GM19395 (cell line): ENCODE results near the gene CAMKMT.
"Not testable (repeated sequence)": the region's sequence is repeated elsewhere in the genome, so short reads cannot be mapped to it uniquely, and the experiment has no call there.

Experiments
- ATAC-seq: cut with Tn5 transposase; IDR thresholded peaks from one replicate; pipeline ENCODE4 v1.9.1; 2021; ENCODE audit warnings: mild to moderate bottlenecking, moderate library complexity; ENCODE audit not compliant: unreplicated experiment

The CAMKMT gene

GRCh38 chr2:44579837-44580230, 218.1 kb downstream of the CAMKMT start:
- no peak for ATAC-seq

DNA sequence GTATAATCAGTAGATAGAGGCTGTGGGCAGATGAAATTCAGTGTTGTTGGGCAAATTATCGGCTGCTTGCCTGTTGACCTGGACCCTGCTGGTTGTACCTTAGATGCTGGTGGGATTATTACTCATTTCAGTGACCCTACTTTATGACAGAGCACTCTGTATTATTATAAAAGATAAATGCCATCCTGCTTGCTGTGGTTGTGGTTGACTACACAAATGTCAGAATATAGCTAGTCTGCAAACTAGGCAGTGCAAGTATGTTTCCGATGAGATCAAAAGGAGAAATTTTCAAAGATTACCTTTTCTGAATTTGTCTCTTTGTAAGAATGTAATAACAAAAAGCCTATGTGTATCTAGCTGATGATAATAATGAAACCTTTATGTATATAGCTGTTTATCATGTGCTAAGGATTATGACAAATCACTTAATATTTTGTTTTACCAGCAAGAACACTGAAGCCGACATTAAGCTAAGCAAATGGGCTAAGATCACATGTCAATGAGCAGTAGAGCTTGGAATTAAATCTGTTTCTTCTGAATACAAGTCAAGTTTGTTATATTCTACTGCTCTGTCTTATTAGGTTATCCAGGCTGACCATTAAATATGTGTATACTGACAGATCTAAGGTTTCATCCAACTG, 219.2 kb downstream of the CAMKMT start:
- no peak for ATAC-seq

DNA sequence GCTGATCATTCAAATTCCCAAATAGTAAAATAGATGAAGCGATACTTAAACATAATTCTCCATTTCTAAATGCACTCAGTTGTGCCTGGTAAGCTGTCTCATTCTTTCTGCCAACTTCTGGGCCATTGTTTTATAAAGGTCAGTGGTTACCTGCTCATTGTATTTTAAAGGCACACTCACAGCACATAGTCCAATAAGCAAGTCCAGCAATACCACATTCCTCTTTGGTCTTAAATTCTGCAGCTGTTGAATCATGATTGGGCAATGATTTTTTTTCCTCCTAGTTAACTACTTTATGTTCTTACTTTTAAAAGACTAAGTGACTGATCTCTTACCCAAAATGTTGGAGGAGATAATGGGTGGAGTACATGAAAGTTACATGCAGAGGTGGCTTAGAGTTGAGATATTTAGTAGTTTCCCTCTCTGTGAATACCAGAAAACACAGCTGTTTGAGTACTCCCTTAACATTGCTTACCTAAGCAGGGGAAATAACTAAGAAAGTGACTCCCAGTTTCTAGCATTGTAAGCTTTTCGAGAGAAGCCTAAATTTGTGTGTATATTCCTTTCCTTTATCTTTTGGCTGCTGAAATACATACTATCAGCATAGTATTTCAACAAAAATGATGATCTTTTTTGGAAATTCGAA, 220.7 kb downstream of the CAMKMT start:
- no peak for ATAC-seq

GRCh38 chr2:44595615-44596014, 233.9 kb downstream of the CAMKMT start:
- ATAC-seq = not testable (repeated sequence)

DNA sequence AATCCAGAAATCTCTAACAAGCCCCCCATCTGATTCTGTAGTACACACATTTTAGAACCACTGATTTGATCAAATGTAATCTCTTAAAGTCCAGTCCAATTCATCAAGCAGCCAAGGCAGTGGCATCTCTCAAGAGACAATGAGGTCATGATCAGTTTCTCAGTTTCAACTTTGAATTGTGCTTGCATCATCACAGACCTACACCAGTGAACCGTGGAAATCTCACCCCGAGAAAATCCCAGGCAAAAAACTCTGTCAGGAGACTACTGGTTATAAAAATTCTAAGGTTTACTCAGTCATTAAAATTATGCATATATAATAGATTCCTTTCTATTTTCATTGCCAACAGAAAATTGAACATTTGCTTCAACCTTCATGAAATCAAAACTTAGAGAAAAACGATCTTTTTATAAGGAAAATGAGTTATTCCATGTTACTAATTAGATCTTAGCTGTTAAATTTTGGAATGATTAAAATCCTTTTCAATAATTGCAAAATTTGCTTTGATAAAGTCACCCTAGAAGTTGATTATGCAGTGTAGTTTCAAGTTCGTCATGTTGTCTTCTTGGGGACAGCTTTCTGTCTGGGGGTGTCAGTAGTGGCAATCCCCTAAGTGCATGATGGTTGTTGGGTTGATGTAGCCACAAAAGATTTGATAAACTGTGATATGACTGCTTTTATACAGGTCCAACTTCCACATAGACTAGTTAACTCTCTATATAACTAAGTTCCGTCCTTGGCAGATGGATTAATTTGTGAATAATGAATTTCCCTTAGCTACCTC, 235.0 kb downstream of the CAMKMT start:
- ATAC-seq = no peak

DNA sequence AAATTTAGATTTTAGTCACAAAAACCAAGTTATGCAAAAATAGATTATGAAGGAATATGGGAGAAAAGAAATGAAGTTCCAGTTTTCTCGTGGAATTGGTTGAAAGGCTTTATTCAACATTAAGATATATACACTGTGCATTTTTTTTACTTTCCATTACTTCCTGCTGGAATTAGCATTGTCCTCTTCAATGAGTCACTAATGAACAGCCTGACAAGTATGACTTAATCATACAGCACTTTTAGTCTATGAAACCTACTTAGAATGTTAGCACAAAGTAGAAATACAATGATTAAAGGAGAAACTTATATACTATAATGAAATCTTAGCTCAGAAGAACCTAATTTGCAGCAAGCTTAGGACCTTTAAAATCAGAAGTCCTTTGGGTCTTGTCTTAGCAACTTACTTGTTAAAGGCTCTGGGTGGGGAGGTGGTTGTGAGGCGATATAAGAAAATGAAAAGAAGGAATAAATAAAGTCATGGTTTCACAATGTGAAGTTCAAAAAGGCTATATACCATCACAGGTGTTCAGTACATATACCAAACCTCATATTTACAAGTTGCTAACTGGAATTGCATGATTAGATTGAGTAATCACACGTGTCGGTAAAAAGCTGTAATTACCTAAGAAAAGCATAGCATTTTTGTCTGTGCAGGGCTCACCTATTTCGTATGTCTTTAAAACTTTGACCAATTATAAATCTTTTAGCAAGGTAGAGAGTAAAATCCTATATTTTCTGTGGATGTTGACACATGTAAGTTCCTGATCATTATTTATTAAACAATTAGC, 236.8 kb downstream of the CAMKMT start:
- no peak for ATAC-seq

GRCh38 chr2:44599130-44599529, 237.4 kb downstream of the CAMKMT start:
- no peak for ATAC-seq

DNA sequence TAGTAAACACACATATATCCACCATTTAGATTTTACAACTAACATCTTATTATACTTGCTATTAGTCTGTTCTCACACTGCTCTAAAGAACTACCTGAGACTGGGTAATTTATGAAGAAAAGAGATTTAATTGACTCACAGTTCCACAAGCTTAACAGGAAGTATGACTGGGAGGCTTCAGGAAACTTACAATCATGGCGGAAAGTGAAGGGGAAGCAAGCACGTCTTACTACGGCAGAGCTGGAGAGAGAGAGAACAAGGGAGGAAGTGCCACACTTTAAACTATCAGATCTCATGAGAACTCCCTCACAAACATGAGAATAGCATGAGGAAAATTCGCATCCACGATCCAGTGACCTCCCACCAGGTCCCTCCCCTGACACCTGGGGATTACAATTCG, 240.7 kb downstream of the CAMKMT start:
- no peak for ATAC-seq

- no peak for ATAC-seq
Observed at GRCh38 chr2:44605511-44605910, 243.8 kb downstream of the CAMKMT start.

DNA sequence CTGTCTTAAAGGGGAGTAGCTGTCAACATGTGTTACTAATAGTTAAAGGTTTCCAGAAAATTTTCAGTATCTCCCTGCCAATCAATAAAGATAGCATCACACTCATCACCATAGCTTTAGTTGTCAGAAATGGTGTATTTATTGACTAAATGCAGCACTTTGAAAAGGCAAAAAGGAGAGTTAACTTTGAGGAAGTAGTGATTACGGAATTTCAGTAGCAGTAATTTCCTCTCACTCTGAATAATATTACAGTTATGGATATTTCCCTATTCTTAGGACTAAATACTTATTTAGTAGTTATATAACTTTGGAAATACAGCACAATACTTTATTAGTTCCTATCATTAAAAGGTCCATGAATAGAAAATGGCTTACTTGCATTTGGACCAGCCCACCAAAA, 250.5 kb downstream of the CAMKMT start:
- ATAC-seq = no peak

DNA sequence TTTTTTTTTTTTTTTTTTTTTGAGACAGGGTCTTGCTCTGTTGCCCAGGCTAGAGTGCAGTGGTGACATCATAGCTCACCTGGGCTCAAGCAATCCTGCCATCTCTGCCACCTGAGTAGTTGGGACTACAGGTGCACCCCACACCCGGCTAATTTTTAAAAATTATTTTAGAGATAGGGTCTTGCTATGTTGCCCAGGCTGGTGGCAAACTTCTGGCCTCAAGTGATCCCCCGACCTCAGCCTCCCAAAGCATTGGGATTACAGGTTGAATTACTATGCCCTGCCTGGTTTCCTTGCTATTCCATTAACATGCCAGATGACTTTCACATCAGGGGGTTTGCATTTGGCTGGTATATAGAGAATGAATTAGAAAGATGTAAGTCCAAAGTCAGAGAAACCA, 253.2 kb downstream of the CAMKMT start:
- no peak for ATAC-seq

GRCh38 chr2:44615950-44616518, 254.3 kb downstream of the CAMKMT start:
- ATAC-seq = no peak

DNA sequence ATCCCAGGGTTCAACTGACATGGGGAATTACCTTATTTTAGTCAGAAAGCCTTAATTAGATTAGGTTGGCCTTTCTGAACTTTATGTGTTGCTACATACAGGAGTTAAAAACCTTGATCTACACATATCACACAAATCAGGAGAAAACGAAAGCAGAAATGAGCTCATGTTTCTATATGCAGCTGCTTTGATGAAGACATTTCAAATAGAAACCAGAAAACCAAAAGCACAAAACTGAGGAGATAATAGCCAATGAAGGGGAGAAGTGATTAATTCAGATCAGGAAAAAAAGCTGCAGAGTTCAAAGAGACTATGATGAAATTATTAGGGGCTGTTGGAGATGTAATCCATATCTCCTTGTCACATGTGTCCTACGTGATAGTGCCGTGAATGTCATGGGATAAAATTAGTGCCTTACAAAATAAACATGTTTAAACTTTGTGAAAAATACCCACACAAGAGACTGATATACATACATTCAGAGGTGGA, 255.0 kb downstream of the CAMKMT start:
- peak; percentile 81 for ATAC-seq

DNA sequence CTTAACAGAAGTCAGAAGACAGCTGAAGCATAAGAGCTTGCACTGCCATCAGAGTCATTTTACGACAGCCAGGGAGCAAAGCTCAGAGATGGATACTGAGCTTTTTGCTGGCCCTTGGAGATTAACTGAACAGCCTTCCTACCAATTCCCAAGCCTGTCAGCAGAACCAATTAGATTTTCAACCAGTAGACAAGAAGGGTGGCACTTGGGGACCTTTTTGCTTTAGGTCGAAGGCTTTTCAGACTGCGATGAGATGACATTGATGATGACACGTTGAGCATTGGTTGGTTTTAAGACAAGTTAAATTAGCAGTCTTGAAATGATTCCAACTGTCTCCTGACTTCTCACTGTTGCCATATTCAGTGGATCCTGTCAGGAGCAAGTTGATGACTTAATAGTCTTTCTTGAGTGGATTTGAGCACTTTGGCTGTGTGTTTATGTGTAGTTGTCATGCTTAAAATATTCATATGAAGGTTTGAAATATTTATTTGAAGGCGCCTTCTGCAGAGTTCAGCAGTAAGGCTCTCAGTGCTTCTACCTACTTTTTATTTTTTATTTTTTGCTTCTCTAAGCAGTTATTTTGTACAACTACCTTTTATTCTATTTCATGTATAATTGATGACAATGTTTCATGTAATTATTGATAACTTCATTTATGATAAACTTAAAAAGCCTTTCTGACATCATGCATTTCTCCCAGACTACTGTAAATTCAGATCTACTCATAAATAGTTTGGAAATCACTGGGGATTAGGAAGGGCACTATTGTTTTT, 256.7 kb downstream of the CAMKMT start:
- no peak for ATAC-seq

DNA sequence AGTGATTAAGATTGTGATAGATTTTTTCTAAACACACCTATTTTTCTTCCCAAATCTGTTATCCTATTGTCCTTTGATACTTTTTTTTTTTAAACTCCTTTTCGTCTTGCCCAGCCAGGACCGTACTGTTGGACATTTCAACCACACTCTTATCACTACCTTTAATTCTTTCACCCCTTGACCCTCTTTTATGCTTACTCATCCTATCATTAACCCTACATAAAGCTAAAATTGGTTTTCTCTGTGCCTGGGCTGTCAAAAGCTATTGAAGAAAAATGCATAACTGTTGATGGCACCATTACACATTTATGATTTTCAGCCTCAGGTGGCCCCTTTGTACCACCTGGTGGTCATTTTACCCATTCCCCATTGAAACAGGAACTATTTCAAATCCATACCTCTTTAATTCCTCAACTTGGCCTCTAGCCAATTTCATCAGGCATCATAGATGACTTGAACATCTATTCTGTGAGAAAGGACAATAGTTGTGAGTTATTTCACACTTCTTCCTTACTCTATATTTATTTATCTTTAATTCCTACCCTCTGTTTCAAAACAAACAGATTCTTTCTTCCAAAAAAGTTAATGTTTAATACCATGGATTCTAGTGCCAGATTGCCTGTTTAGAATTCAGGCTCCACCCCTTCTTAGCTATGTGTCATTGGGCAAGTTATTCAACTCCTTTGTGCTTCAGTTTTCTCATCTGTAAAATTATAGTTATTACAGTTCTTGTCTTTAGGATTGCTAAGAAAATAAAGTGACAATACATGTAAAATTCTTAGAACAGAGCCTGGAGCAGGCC, 258.6 kb downstream of the CAMKMT start:
- no peak for ATAC-seq

DNA sequence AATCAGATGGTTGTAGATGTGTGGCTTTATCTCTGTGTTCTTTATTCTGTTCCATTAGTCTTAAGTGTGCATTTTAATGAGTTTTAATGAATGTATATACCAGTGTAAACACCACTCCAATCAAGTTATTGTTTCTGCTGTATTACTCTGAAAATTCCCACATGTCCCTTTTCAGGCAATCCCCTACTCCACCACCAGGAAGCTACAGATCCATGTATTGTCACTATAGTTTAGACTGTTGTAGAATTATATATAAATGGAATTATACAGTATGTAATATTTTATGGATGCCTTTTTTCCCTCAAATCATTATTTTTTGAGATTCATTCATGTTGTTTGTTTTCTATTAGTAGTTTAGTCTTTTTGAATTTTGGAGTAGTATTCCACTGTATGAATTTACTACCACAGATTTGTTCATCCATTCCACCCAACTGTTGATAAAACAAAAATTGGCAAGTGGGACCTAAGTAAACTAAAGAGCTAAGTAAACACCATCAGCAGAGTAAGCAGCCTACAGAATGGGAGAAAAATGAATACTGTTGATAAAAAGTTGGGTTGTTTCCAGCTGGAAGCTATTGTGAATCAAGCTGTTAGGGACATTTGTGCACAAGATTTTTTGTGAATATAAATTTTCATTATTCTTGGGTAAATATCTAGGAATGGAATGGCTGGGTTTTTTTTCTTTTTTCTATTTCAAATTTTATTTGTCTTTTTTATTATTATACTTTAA, 262.0 kb downstream of the CAMKMT start:
- no peak for ATAC-seq

- no peak for ATAC-seq
Observed at GRCh38 chr2:44628297-44628696, 266.6 kb downstream of the CAMKMT start.

DNA sequence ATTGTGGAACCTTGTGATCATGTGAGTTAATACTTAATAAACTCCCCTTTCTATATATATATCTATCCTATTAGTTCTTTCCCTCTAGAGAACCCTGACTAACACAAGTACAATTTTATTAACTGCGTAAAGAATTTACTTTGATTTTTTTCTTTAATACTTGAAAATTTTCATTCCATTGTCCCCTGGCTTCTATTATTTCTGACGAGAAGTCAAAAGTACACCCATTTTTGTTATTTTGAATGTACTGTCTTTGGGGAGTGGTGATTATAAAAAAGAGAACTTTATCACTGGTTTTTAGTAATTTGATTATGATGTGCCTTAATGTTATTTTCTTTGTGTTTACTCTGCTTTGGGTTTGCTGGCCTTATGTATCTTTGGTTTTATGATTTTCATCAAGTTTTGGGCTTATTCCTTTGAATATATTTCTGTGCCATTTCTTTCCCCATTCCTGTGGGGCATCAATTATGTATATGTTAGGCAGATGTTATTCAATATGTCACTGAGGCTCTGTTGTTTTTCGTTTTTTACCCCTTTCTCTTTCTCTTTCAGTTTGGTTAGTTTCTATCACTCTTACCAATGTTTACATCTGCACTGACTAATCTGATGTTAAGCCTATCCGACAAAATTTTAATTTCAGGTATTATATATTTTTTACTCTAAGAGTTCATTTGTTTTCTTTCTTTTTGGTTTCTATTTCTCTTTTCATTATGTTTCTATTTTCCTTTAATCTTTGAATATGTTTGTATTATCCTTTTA, 271.4 kb downstream of the CAMKMT start:
- no peak for ATAC-seq
